Skeletal muscle satellite cell (primary cell): ENCODE results near the gene VIPR2.

ENCODE experiments used
- H3K27me3 ChIP-seq: 2 replicates; pipeline ENCODE4 v1.7.0; 2013; ENCODE audit warnings: low read length; ENCODE audit not compliant: control insufficient read depth, insufficient read depth
- H3K36me3 ChIP-seq: 2 replicates; pipeline ENCODE4 v1.7.0; 2013; ENCODE audit warnings: mild to moderate bottlenecking, control low read depth, low read length; ENCODE audit not compliant: insufficient read depth
- H3K4me1 ChIP-seq: 2 replicates; pipeline ENCODE4 v1.7.0; 2013; ENCODE audit warnings: low read length; ENCODE audit not compliant: control insufficient read depth, insufficient read depth
- H3K4me2 ChIP-seq: 2 replicates; pipeline ENCODE4 v1.7.0; 2013; ENCODE audit warnings: mild to moderate bottlenecking, low read length
- H3K4me3 ChIP-seq: 2 replicates; pipeline ENCODE4 v1.7.0; 2013; ENCODE audit warnings: low read length
- H3K9ac ChIP-seq: 2 replicates; pipeline ENCODE4 v1.7.0; 2013; ENCODE audit warnings: mild to moderate bottlenecking, low read depth, low read length, moderate library complexity
- H3K9me3 ChIP-seq: replicated peaks from 2 replicates; pipeline ENCODE4 v1.7.0; 2013; ENCODE audit warnings: mild to moderate bottlenecking, control low read depth, low read length

Gene VIPR2

GRCh38 chr7:159064816-159065510 is 79.7 kb downstream of the VIPR2 start:
- H3K36me3 ChIP-seq = no peaks in the 10 kb centered on the region
- no peak overlapping the region for H3K4me3 ChIP-seq
- no peak overlapping the region for H3K9ac ChIP-seq
- H3K27me3 ChIP-seq = no peaks in the 10 kb centered on the region
- H3K4me2 ChIP-seq = no peak overlapping the region
- no peaks in the 10 kb centered on the region for H3K9me3 ChIP-seq
- no peaks in the 10 kb centered on the region for H3K4me1 ChIP-seq

- H3K9ac ChIP-seq = no peak overlapping the region
- H3K4me1 ChIP-seq = no peaks in the 10 kb centered on the region
- no peaks in the 10 kb centered on the region for H3K9me3 ChIP-seq
- H3K36me3 ChIP-seq = no peaks in the 10 kb centered on the region
- no peaks in the 10 kb centered on the region for H3K27me3 ChIP-seq
- H3K4me3 ChIP-seq = no peak overlapping the region
- no peak overlapping the region for H3K4me2 ChIP-seq
Observed at GRCh38 chr7:159064121-159064815, 80.4 kb downstream of the VIPR2 start.

- no peak overlapping the region for H3K4me3 ChIP-seq
- no peaks in the 10 kb centered on the region for H3K9me3 ChIP-seq
- H3K4me1 ChIP-seq = no peaks in the 10 kb centered on the region
- H3K4me2 ChIP-seq = no peak overlapping the region
- no peaks in the 10 kb centered on the region for H3K36me3 ChIP-seq
- no peaks in the 10 kb centered on the region for H3K27me3 ChIP-seq
- H3K9ac ChIP-seq = no peak overlapping the region
Observed at GRCh38 chr7:159063046-159063840, 81.4 kb downstream of the VIPR2 start.

GRCh38 chr7:159062569-159062968 is 82.1 kb downstream of the VIPR2 start:
- H3K9me3 ChIP-seq = no peaks in the 10 kb centered on the region

GRCh38 chr7:159061674-159062212 is 82.9 kb downstream of the VIPR2 start:
- Histone ChIP-seq H3K9ac (no peak overlapping the region), H3K36me3 (no peaks in the 10 kb centered on the region), H3K27me3 (no peaks in the 10 kb centered on the region), H3K4me1 (no peaks in the 10 kb centered on the region), H3K9me3 (no peaks in the 10 kb centered on the region), H3K4me2 (no peak overlapping the region), H3K4me3 (no peak overlapping the region)

More at GRCh38 chr7:159062569-159062968, 82.1 kb downstream of the VIPR2 start:
- Histone ChIP-seq H3K36me3 (no peaks in the 10 kb centered on the region), H3K9ac (no peak overlapping the region), H3K4me2 (no peak overlapping the region), H3K4me3 (no peak overlapping the region), H3K27me3 (no peaks in the 10 kb centered on the region), H3K4me1 (no peaks in the 10 kb centered on the region)

GRCh38 chr7:159061209-159061608 is 83.5 kb downstream of the VIPR2 start:
- Histone ChIP-seq H3K4me3 (no peak overlapping the region), H3K4me1 (no peaks in the 10 kb centered on the region), H3K9ac (no peak overlapping the region), H3K9me3 (no peaks in the 10 kb centered on the region), H3K36me3 (no peaks in the 10 kb centered on the region), H3K27me3 (no peaks in the 10 kb centered on the region), H3K4me2 (no peak overlapping the region)

- Histone ChIP-seq H3K4me3 (no peak overlapping the region), H3K9me3 (no peaks in the 10 kb centered on the region)
Observed at GRCh38 chr7:159060440-159060839, 84.2 kb downstream of the VIPR2 start.

GRCh38 chr7:159059629-159060028 is 85.0 kb downstream of the VIPR2 start:
- Histone ChIP-seq H3K9ac (no peak overlapping the region), H3K4me1 (no peaks in the 10 kb centered on the region), H3K27me3 (no peaks in the 10 kb centered on the region), H3K36me3 (no peaks in the 10 kb centered on the region), H3K4me2 (no peak overlapping the region), H3K4me3 (no peak overlapping the region), H3K9me3 (no peaks in the 10 kb centered on the region)

More at GRCh38 chr7:159060440-159060839, 84.2 kb downstream of the VIPR2 start:
- no peak overlapping the region for H3K9ac ChIP-seq
- no peaks in the 10 kb centered on the region for H3K4me1 ChIP-seq
- H3K4me2 ChIP-seq = no peak overlapping the region
- no peaks in the 10 kb centered on the region for H3K27me3 ChIP-seq
- no peaks in the 10 kb centered on the region for H3K36me3 ChIP-seq

GRCh38 chr7:159057647-159058046 is 87.0 kb downstream of the VIPR2 start:
- Histone ChIP-seq H3K9ac (no peak overlapping the region), H3K27me3 (no peaks in the 10 kb centered on the region)

GRCh38 chr7:159056737-159057136 is 87.9 kb downstream of the VIPR2 start:
- no peak overlapping the region for H3K9ac ChIP-seq
- no peaks in the 10 kb centered on the region for H3K9me3 ChIP-seq

More at GRCh38 chr7:159057647-159058046, 87.0 kb downstream of the VIPR2 start:
- Histone ChIP-seq H3K4me1 (no peaks in the 10 kb centered on the region), H3K36me3 (no peaks in the 10 kb centered on the region), H3K9me3 (no peaks in the 10 kb centered on the region), H3K4me3 (no peak overlapping the region), H3K4me2 (no peak overlapping the region)

GRCh38 chr7:159051916-159052315 is 92.8 kb downstream of the VIPR2 start:
- Histone ChIP-seq H3K9ac (no peak overlapping the region), H3K36me3 (no peaks in the 10 kb centered on the region), H3K27me3 (no peaks in the 10 kb centered on the region), H3K4me2 (no peak overlapping the region), H3K4me3 (no peak overlapping the region), H3K4me1 (no peaks in the 10 kb centered on the region), H3K9me3 (no peaks in the 10 kb centered on the region)

More at GRCh38 chr7:159056737-159057136, 87.9 kb downstream of the VIPR2 start:
- Histone ChIP-seq H3K4me1 (no peaks in the 10 kb centered on the region), H3K4me2 (no peak overlapping the region), H3K36me3 (no peaks in the 10 kb centered on the region), H3K27me3 (no peaks in the 10 kb centered on the region), H3K4me3 (no peak overlapping the region)
